ENCODE results near the gene DNAAF1.
"Not testable (repeated sequence)": the region's sequence is repeated elsewhere in the genome, so short reads cannot be mapped to it uniquely, and the experiment has no call there.

DNAAF1 gene

DNA sequence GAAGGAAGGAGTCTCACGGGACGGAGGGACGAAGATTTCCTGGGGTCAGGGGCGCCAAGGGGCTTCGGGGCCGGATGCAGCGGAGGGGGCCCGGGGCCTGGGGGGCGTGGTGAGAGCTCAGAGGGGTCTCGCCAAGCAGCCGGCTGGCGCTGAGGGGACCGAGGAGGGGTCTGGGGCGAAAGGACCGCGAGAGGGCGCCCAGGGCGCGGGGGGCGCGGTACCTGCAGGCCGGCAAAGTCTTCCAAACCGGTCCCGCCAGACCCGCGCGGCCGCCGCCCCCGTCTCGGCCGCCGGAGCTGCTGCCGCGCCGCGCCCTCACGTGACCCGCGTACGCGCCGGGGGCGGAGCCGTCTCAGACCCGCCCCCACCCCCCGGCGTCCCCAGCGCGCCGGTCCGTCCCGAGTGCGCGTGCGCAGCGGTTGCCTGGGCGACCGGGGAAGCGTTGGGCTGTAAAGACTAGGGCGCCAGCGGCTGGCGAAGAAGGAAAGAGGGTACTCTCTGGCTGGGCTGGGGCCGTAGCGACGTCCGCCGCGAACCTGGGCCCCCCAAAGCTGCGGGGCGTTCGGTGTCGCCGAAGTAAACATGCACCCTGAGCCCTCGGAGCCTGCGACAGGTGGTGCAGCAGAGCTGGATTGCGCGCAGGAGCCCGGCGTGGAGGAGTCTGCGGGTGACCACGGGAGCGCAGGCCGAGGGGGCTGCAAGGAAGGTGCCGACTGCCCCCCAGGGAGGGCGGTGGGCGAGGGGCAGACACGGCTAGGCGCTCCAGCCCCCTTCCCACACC lies at the start of gene DNAAF1, which contains the start of gene HSDL1:
Gene DNAAF1 (plus strand): TSS at position 450 of the 781 bp plus-strand sequence. CDS start 133 bp downstream, at position 583.
Gene HSDL1 (minus strand): TSS at position 319 of the 781 bp plus-strand sequence. CDS start 13,856 bp downstream, outside the sequence.
- DNase-seq, result peak; percentile 25

- peak; percentile 16 for DNase-seq
These were observed 49.6 kb upstream of the DNAAF1 start for GRCh38 chr16:84095466-84095865.

GRCh38 chr16:84096447-84097005 lies 48.6 kb upstream of the DNAAF1 start:
- no peak for DNase-seq

DNA sequence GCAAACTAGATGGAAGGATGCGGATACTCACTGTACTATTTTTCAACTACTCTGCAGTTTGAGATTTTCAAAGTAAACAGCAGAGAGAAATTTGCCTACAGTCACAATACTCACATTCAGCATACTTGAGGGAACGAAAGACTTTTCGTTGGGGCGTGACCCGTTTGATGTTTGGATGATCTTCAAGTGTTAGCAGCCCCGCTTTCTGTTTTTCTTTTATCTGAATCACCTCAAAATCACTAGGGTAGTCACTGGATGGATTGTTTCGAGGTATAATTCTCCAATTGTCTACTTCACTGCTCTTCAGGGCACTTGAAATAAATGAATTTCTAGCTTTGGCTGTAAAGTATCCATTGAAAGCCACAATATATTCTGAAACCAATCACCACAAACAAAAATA lies 46.2 kb upstream of the DNAAF1 start:
- no peak for DNase-seq

DNA sequence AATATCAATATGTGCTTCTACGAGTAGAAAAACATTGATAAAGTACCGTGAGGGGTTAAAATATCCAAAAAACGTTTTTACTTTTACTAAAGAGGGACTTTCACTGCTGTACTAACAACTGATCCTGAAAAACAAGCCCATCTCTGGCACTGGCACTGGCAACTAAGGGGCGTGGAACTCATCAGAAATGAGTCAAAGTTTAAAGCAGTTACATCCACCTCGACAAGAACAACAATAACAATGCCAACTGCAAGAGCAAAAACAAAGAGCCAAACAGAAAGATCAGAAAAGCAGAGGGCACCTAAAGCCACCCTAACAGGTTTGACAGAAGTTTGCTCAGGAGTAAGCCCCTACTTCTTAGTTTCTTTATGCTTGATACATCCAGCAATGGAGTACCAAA lies 41.4 kb upstream of the DNAAF1 start:
- no peak for DNase-seq

DNA sequence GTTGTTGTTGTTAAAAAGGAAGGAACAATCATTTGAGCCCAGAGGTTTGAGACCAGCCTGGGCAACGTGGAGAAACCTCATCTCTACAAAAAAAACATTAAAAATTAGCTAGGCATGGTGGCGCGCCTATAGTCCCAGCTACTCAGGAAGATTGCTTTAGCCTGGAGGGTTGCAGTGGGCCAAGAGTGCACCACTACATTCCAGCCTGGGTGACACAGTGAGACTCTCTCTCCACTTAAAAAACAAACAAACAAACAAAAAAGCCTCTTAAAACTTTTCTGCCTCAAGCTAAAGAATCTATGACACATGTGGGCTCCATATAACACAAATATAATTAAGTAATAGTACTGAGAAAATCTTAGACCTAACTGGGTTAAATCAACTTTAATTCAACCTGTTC lies 40.9 kb upstream of the DNAAF1 start:
- DNase-seq, result no peak

GRCh38 chr16:84105301-84105815 lies 39.8 kb upstream of the DNAAF1 start:
- DNase-seq, result no peak

- no peak for DNase-seq
These were observed 39.0 kb upstream of the DNAAF1 start for GRCh38 chr16:84105948-84106740.

- DNase-seq, result no peak
These were observed 37.2 kb upstream of the DNAAF1 start for GRCh38 chr16:84107921-84108320.

DNA sequence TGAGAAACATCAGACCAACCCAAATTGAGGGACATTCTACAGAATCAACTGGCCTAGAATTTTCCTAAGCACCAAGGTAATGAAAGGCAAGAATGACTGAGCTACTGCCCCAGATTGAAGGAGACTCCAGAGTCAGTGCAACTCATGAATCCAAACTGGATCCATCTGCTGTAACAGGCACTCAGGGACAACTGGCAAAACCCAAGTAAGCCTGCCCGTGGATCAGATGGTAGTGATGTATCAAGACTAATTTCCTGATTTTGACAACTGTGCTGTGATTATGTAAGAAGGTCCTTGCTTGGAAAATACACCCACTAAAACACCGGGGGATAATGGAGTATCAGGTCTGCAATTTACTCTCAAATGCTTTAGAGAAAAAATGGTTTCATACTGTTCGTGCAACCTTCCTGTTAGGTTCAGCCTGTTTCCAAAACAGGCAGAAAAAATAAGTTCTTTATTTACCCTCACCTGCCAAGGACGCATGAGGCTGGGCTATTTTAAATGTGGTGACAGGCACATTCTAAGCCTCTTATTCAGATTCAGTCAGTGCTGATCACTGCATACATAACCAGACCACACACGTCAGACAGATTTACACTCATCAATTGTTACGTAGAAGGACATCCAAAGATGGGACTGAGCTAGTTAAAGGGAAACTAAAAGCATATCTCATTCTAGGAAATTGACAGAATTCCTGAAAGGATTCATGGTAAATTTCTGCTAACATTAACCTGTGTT lies 35.3 kb upstream of the DNAAF1 start:
- DNase-seq, result no peak

DNA sequence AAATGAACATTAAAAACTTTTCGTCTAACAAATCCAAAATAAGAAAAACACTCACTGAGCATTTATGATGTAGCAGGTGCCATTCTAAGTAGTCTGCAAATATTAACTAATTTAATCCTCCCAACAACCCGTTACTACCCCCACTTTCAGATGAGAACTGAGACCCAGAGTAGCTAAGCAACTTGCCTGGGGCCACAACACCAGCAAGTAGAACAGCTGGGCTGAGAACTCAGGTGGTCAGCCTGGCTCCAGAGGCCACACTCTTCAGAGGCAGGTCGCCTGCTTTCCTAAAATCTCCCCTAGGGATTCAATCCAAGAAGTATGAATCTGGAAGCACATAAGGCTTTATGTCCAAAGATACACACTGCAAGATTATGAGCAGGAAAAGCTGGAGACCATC lies 34.6 kb upstream of the DNAAF1 start:
- no peak for DNase-seq

DNA sequence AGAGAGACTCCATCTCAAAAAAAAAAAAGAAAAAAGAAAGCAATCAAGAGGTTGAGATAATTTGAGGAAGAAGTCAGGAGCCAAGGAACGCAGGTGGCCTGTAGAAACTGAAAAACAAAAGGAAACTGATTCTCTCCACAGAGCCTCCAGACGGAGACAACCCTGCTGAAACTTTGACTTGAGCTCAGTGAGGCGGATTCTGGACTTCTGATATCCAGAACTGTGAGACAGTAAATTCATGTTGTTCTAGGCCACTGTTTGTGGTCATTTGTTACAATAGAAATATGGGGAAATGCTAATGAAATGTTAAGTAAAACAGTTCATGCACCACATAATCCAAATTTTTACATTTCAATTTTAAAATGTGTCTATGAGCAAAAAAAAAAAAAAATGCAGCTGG lies 33.6 kb upstream of the DNAAF1 start:
- no peak for DNase-seq

DNA sequence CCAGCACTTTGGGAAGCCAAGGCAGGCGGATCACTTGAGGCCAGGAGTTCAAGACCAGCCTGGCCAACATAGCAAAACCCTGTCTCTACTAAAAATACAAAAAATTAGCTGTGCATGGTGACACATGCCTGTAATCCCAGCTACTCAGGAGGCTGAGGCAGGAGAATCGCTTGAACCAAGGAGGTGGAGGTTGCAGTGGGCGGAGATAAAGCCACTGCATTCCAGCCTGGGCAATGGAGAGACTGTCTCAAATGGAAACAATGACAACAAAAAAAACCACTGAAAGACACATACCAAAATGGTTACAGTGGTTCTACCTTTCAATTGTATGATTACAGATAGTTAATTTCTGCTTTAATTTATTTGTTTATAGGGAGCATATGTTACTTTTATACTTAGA lies 33.2 kb upstream of the DNAAF1 start:
- DNase-seq, result not testable (repeated sequence)

DNA sequence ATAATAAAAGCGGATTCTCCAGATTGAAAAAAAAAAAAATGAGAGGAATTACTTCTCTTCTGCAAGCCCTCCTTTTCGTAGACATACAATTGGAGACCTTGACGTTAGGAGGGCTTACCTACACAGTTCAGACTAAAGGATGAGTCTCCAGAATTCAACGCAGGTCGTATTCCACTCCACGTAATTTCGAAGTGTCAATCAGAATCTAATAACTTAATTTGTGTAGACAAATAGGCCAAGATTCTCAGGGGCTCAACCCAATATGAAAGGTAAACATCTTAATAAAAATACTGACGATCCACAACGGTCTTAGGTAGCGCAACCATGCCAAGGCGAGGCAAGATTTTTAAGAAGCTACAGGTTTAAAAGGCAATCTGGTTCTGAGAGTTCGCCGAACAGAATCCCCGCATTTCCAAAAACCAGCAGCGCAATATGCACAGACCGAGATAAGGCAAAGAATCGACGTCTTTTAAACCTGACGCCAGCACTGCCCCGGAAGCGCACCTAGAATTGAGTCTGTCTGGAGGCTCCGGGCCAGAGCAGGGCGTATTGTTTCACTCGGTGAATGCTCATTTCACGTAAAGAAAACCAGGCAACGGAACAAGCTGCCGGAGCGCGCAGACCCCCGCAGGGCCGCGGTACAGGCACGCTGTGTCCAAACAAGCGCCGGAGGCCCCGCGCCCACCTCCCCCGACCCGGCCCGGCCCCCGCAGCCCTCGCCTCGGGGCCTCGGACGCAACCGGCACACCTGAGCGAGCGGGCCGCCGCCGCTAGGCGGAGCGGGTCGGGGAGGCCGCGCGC lies 29.0 kb upstream of the DNAAF1 start:
- DNase-seq, result no peak

GRCh38 chr16:84116720-84117493 lies 28.2 kb upstream of the DNAAF1 start, which contains the start of gene MBTPS1:
Gene MBTPS1, minus strand, starts transcription at chr16:84116942. Its CDS starts 15,159 bp downstream, at chr16:84101783.
- peak; percentile 86 for DNase-seq

DNA sequence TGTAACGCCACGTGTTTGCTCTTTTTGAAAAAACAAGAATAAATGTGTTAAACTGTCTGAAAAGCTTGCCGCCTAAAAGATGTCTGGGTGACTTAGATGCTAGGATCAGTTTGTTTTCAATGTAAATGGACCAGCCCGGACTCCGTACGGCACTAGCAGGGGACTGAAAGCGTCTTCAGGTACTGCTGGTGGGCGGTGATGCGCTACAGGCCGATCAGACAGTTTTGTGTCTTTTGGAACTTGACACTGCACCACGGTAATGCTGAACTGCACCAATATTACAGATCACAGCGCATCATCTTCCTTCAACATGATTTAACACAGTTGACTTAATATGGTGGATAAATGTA lies 27.6 kb upstream of the DNAAF1 start:
- no peak for DNase-seq

- DNase-seq, result not testable (repeated sequence)
These were observed 26.8 kb upstream of the DNAAF1 start for GRCh38 chr16:84118315-84118714.

DNA sequence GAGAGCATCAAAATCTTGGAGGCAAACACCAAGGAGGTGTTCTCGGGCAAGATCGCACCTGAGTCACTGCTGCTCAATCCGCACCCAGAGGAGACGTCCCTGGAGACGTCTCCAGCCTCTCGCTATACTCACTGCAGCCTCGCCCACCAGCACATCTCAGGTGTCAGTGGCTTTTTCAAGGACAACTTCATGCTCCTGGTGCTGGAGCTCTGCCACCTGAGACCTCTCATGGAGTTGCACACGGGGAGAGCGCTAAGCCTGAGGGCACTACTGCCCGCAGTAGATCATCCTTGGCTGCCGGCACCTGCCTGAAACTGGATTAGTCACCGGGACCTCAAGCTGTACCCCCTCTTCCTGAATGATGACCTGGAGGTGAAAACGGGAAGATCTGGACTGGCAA lies 25.7 kb upstream of the DNAAF1 start:
- DNase-seq, result no peak

DNA sequence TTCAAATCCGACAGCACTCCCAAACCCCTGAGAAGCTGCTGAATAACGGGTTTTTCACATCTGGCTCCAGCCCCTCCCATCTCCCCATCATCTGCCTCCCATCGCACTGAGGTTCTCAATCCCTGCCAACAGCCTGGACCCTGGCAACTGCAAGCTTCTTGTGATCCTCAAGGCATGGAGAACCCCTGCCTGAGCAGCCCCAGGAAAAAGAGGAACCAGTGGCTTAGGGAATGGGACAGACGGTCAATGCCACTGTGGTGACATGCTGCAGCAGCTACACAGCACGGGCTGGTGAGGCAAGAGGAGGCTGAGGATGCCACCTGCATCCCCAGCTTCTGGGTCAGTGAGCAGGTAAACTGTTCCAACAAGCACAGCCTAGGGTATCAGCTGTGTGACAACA lies 25.1 kb upstream of the DNAAF1 start:
- no peak for DNase-seq

GRCh38 chr16:84121007-84121406 lies 24.1 kb upstream of the DNAAF1 start:
- DNase-seq, result no peak
